Adrenal gland (tissue), 5 donors: Measurements from ENCODE around the gene PRG2.

Experiments used
- POLR2A ChIP-seq, 2 donors: fragments of 450-650 bp; IDR thresholded peaks; one replicate each; pipeline ENCODE4 v1.6.1; 2017; ENCODE audit warnings: antibody characterized with exemption in 2 of 2, mild to moderate bottlenecking in 2 of 2, moderate library complexity in 1 of 2
- TF ChIP-seq, protein P1 (sequence below), 6 experiments: fragments of 450-650 bp in 4 of 6; fragments of 200-600 bp in 2 of 6; sonication (generic) in 1 of 6; IDR thresholded peaks; 1 replicate in 5 of 6; 2 replicates in 1 of 6; pipeline versions ENCODE4 v1.5.1 to v1.8.0; 2016 to 2021; ENCODE audit warnings: antibody characterized with exemption in 6 of 6, mild to moderate bottlenecking in 2 of 6, moderate library complexity in 1 of 6
- donor health status: DM: no; HTN: no; CAD: no.

DNA sequence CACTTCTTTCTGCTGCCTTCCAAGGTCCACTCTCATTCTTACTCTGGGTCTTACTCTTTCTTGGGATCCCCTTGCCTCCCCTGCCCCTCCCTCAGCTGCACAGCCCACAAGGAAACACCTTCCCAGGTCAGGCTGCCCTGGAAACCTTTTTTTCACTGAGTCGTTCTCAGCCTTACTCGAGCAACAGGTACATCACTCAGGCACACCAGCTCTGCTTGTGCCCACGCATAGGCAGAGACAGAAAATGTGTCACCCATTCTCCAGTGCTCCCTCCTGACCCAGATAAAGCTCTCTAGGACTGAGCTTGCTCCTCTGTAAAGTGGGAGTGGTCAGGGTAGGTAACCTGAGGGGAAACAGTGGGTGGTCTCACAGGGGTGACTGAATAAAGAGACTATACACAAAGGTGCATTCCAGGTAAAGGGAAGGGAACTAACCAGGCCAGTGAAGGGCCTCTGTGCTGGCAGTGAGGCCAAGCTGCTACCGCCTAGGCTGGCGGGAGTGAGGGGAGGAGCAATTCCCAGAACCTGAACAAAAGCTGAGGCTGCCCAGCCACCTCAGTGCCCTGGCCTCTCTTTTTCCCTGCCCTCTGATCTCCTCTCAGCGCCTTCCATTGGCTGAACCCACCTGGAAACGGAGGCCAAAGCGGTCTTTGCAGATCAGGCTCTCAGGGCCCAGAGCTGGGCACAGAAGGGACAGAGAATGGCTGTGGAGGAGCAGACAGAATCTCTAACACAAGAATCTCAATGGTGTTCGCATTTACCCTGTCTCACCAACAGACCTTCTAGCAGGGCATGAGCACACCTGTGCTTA lies 25.4 kb downstream of the PRG2 start:
- TF ChIP-seq, protein P1, sequence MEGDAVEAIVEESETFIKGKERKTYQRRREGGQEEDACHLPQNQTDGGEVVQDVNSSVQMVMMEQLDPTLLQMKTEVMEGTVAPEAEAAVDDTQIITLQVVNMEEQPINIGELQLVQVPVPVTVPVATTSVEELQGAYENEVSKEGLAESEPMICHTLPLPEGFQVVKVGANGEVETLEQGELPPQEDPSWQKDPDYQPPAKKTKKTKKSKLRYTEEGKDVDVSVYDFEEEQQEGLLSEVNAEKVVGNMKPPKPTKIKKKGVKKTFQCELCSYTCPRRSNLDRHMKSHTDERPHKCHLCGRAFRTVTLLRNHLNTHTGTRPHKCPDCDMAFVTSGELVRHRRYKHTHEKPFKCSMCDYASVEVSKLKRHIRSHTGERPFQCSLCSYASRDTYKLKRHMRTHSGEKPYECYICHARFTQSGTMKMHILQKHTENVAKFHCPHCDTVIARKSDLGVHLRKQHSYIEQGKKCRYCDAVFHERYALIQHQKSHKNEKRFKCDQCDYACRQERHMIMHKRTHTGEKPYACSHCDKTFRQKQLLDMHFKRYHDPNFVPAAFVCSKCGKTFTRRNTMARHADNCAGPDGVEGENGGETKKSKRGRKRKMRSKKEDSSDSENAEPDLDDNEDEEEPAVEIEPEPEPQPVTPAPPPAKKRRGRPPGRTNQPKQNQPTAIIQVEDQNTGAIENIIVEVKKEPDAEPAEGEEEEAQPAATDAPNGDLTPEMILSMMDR (IDR thresholded peaks at IDR 0.05) = no peak
- no peak for TF ChIP-seq POLR2A (IDR thresholded peaks at IDR 0.05)
